Activated CD4-positive, alpha-beta T cell treated with anti-CD3 and anti-CD28 coated beads for 48 hours (primary cell): ENCODE results near the gene OLIG1.
A peak's percentile ranks its signal among the peaks of the same experiment; 100 is the strongest.

ENCODE experiments used
- DNase-seq: peaks from one replicate; pipeline ENCODE4 v3.0.0-alpha.2; 2020

OLIG1 gene

DNA sequence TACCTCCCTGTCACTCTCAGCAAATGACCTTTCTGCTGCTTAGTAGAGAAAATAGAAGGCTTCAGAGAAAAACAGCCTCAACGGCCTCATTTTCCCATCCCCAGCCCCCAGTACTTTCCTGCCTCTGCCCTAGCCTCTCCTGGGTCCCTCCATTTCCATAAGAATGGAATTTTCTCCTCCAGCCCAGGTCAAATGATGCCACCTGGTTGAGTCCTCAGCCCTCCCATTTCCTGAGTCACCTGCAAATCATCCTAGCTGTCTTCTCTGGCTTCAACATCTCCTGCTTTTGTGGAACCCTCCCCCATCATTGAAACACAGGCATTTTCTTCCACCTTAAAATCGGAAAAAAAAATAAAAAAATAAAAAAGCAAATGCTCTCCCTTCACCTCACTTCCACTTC is 35.1 kb downstream of the OLIG1 start:
- no peak for DNase-seq

DNA sequence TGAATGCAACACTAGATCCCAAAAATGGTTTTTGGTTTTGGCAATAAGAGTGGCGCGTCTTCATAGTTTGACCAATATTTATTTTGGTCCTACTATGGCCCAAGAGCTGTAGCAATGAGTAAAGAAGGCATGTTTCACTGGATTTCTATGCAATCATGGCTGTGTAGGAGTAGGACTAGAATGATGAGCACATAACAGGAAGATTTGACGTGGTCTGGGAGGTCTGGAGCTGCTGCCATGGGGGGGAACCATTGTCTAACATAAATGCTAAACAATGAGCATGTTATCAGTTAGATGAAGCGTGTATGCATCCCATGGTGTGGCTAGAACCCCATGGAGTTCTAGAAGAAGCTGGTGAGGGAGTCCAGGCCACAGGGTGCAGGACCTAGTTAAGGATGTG is 38.3 kb downstream of the OLIG1 start:
- no peak for DNase-seq

DNA sequence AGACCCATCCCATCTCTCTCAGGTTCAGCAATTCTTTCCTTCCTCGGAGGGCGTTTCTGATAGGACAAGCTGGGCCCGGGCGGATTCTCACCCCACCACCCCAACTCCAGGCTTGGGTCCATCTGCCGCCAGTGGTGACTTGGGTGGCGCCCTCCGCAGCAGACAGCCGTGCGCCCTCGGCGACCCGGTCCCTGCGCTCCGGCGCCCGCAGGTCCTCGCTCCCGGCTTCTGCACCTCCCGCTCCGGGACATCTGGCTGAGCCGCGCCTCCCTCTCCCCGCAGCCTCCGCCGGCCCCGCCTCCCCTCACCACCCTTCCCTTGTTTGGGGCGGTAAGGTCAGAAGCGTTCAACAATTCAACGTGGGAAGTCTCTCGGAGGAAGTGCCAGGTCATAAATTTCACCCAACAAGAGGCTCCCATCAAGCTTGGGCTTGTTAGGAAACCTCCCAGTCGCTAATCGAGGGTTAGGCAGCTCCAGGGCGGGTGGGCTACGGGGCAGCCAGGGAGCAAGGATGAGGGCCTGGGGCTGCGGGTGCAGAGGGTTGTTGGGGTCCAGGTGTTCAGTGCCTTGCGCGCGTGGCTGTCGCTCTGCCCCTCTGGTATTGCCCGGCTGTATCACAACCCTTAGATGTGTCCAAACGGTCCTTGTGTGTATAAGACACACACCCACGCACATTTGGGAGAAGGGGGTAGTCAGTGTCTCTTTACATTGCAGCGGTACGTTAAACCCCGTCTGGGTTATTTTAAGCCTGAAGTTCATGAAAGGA is 39.8 kb downstream of the OLIG1 start:
- DNase-seq: peak; percentile 56

DNA sequence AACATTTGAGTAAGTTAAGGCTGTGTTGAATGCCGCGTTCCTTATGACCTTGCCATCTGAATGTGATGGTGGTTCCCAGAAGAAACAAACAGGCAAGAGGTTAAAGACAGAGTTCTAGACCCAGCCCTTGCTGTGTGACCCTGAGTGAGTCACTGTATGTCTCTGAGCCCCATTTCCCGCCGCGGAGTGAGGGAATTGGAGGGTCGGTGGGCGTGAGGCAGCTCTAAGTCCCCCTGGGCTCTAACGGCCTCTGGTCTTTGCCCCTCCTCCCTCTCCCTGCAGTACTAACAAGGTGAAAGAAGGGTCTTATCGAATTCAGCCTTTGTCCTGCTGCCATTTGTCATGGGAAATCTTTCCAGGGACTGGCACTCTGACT is 40.4 kb downstream of the OLIG1 start:
- no peak for DNase-seq

DNA sequence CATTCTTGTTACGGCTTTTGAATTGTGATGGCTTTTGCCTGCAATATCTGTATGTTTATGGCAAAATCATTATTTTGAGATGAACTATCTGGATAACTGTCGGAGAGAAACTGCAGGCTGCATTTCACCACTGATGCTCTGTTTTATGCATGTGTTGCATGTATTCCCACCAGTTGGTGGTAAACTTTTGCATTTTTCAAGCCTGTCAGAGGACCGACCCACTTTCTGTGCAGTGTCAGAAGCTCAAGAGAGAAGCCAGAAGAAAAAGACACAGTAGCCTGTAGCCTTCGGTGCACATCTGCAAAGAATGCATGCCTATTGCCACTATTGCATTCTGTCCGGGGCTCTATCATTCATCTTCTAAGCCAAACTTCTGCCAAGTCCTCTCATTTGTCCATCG is 41.6 kb downstream of the OLIG1 start:
- no peak for DNase-seq

DNA sequence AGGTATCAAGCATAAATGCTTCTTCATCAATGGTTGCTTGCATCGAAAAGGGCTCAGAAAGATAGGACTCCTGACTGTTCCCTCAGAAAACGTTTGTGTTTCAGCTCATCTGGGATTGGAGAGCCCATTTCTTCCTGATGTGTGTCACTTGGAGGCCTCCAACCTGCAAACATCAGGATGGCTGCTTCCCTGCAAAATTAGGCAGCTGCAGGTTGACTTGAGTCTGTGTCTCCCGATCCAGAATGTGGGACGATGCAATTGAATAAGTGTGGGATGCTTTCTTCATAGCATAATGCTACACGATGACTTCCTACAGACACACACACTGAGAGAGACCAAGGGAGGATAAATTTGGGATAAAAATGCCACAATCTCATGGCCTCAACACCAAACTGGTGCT is 42.2 kb downstream of the OLIG1 start:
- DNase-seq: no peak

DNA sequence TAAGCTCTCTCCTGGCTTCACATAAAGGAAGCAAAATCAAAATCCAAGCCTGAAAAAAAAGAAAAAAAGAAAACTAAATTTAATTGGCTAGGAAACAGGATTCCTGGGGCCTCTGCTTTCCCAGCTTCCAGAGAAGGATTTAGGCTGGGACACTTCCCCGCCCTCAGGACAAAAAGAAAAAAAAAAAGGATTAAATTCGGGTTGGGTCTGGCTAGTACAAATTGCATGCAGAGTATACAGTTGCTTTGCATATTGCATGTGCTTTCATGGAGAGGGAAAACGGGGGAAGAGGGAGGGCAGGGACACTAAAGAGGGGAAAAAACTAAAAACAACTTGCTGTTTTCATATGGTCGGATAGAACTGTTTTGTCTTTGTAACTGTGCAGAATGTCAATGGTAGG is 42.7 kb downstream of the OLIG1 start:
- DNase-seq: no peak

DNA sequence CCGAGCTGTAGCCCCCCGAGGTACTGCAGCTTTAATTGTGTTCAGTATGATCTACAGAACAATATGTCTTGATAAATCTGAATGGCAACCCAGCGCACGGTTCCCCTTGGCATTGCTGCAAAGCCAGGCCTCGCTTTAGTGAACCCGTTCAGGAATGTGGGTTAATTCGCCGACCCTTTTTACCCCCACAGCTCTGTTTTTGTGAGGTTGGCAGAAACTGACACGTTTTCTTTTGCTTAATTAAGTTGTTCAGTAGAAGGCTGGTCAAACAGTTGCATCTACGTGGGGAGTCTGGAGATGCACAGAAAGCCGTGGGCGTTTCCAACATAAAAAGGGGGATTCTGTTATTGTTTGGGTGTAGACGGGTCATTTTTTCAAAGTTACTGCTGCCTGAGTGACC is 43.2 kb downstream of the OLIG1 start:
- no peak for DNase-seq

DNA sequence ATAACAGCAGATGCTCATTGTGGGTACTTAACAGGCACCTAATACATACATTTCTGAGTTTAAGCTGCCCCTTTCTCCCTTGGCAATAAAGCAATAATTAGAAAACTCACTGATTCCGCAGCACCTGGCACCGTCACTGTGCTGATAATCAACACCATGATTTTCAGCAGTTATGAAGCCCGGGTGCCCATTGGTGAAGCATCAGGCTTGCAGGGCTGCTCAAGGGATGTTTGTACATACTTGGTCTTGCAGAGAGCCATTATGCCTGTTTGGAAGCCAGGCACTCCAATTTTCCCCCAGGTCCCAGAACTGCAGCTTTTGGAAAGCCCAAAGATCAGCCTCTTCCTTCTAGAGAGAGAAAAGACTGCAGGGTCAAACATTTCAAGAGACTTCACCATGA is 44.3 kb downstream of the OLIG1 start:
- DNase-seq: no peak

DNA sequence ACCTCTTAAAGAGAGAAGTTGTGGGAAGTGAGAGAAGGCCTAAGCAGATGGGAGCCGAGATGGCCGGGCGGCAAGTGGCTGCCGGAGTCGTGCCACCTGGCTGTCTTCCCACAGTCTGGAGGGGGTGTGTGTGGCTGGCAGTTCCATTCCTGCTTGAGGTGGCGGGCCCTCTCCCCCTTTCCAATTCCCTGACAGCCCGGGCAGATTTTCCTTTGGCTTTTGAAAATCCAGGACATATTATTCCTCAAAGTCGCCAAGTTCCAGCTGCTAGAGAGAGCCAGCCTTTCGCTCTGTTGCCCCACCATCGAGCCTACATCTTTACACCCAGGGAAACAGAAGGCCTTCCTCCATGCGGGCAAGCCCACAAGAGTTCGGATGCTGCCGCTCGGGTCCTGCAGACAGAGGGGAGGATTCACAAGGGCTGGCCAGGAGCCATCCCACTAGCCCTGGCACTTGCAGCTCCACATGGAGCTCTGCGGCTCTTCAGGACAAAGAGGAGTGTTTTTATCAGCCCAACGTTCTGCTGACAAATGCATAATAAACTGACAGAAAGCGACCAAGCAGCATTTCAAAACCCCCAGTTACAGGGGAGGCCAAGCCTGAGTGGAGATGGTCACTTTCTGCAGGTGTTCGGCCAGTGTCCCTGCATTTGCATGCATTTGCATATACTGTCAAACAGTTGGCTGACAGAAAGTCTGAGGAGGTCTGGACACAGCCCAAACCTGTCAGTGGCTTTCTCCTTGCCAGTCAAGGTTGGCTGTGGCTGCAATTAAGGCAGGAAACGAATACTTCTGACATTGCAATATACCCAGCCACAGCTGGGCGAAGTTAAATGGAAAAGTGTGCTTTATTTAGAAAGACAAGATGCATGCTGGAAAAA is 45.9 kb downstream of the OLIG1 start:
- no peak for DNase-seq

DNA sequence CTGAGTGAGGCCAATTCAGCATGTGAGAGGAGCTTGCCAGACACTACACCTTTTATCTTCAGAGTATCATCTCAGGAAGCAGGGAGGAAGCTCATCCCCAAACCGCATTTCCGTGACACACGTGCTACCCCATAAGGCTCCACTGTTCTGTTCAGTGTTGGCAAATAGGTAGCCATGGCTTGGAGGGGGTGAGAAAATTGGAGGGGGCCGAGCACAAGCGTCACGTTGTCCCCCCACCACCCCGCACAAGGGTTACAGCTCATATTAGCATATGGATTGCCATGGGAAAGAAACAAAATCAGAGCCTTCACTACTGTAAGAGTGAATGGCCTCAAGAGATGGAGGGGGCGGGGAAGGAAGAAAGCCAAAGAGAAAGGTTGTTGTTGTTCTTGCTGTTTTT is 46.7 kb downstream of the OLIG1 start:
- no peak for DNase-seq

DNA sequence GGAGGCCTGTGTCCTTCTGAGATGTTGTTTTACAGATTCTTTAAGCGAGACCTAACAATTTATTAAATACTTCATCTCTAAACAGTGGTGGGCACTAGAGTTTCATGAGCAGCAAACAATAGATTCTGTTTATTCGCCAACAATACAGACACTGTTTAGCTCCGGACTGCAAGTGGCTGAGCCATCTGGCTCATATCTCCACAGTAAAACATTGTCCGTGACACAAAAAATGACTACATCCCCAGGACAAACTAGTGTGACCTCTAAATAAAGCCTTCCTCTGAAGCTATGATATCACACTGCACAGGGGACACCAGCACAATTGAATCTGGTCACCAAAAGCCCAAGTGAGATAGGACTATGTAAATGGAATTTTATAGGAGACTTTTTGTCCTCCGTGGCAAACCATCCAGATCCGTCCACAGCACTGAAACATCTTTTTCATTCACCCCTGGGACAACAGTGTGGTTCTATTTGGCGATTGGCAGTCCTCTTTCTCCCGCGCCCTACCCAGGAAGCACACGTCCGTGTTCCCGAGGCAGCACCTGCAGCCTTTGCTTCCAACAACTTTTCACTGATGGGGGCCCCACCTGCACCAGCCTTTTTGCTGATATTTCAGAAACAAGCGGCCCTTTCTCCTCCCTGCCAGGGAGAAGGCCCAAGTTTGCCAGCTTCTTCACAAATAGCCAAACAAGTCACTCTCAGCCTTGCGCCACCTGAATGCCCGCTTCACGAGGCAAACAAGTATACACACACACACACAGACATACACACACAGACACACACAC is 47.4 kb downstream of the OLIG1 start:
- DNase-seq: no peak
